HG03025 (cell line): ENCODE results near the gene RGS16.

Source experiments
- ATAC-seq: cut with Tn5 transposase; IDR thresholded peaks from one replicate; pipeline ENCODE4 v1.9.1; 2021; ENCODE audit warnings: mild to moderate bottlenecking, moderate library complexity; ENCODE audit not compliant: unreplicated experiment, low FRiP score

RGS16 gene

GRCh38 chr1:182630586-182630985, 26.4 kb upstream of the RGS16 start:
- no peak for ATAC-seq

DNA sequence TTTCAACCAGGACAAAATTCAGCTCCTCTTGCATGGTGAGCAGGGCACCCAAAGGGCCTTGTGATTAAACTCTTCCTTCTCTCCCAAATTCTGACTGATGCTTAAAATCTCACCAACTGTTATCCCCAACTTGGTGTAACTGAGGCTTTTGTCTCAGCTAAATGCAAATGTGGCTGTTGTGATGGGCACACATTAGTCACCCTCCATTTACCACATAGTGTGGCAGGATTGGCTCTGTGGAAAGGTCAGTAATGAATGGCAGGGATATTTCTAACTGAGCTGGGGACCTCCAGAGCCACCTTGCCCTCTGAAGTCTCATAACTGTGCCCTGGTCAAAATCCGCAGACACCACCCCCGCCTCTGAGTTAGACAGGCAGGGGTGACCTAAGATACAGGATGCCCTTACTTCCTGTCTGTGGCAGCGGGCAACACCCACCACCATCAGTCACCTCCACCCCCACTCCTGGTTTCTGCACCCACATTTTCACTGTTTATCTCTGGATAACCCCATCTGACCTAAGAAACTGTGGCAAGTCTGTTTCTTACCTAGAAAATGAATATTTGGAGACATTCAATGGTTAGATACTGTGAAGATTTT, 25.4 kb upstream of the RGS16 start:
- no peak for ATAC-seq

GRCh38 chr1:182629080-182629479, 24.9 kb upstream of the RGS16 start:
- no peak for ATAC-seq

DNA sequence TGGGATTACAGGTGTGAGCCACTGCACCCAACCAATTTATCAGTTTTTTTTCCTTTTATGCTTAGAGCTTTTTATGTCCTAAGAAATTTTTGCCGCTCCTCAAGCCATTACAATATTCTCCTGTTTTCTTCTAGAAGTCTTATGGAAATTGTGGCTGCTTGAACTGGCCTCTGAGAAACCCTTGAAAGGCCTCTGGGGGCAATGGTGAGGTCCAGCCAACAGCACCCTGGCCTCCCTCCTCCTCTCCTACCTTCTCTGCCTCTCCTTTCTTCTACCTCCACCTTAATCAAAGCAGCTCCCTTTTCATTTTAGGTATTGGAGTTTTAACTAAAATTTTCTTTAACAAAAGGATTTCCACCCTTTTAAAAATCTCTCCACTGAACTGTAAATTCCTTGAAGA, 24.5 kb upstream of the RGS16 start:
- no peak for ATAC-seq

DNA sequence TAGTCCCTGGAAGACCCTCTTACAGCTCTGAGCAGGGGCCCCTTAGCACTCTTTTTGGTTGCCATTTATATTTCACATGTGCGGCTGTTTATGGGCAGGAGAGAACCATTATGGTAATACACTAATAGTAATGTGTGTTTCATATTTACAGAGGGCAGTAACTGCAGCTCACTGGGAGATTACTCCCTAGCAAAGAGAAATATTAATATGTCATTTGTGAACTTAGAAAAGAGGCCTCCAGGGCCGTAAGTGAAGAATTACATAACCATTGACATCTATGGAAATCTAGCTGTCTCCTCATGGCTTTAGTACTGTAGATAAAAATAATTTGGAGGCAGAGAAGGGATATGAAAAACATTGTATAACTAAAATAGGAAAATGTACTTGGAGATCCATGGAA, 23.4 kb upstream of the RGS16 start:
- no peak for ATAC-seq

DNA sequence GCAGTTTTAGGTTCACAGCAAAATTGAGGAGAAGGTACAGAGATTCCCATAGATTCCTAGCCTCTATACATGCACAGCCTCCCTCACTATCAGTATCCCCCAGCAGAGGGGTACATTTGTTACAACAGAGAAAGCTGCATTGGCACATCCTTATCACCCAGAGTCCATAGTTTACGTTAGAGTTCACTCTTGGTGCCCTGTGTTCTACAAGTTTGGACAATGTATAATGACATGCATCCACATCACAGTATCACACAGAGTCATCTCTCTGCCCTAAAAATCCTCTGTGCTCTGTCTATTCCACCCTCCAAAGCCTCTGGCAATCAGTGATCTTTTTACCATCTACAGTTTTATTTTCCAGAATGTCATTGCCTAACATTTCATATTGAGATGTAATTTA, 22.3 kb upstream of the RGS16 start:
- no peak for ATAC-seq

DNA sequence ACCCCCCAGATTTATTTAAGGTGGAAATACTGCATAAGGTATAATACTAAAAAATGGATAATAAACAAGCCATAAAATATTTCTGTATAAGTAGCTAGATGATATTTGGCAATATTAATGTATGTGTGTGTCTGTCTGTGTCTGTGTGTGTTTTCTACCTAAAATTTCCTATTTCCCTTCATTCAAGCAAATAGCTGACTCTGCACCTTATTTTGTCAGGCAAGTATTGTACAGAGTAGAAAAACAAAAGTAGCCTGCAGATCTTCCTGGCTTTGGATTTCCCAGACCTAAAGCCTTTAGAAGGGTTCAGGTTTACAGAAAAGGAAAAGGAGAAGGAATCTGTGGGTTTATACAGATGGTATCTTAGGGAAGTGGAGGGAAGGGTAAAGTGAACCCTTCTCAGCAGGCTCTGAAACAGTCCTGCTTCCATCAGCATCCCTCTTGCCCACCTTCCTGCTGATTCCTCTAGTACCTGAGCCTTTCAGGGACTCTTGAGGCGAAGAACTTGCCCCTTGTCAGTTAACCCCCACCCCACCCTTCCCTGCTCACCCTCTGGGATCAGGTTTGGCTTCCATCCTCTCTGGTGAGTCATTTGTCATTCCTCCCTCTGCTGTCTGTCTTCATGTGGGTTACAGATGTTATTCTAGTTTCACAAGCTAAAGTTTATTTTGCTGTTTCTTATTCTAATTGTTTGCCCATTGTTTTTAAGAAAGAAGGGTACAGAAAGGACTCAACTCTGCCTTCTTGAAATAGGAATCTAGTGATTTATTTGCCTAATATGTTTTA, 21.7 kb upstream of the RGS16 start:
- no peak for ATAC-seq

DNA sequence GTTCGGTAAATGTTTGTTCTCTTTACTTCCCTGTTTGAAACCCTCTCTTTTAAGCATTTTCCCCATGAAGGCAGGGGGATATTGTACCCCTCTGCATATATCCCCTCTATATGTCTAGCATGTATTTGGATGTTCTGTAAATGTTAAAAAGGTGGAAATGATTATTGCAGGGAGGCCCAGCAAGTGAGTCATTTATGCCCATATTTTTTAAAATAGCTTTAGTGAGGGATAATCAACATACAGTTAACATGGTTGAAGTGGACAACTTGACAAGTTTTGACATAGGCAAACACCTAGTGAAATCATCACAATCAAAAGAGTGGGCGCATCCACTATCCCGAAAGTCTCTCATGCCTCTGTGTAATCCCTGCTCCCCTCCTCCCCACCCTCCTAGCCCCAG, 20.8 kb upstream of the RGS16 start:
- ATAC-seq = no peak

GRCh38 chr1:182624577-182624976, 20.4 kb upstream of the RGS16 start:
- no peak for ATAC-seq

DNA sequence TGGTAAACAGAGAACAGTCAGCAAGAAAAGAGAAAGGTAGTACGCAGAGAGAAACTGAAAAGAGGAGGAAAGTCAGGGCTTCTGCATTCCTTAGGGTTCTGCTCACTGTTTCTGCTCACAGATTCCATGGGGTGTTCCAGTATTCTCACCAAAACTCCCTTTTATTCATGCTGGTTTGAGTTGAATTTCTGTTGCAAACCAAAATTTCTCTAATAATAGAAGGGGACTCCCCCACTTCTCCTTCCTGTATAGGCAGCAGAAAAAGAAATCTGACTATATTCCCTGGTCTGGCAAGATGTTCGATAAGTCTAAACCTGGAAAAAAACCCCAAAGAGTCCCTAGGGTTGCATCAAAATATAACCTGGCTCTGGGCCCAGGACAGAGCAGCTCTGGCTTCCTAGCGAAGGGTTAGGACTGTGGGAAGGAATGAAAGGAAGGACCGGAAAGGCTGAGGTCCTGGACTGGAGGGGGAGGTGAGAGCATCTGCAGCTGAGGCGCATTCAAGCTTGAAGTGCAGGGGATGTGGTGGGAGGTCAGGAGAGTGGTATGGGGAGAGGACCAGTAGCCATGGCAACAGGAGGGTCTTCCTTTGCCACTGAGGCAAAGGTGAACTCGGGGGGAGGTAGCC, 18.8 kb upstream of the RGS16 start:
- no peak for ATAC-seq

GRCh38 chr1:182621906-182622305, 17.7 kb upstream of the RGS16 start:
- ATAC-seq = no peak

DNA sequence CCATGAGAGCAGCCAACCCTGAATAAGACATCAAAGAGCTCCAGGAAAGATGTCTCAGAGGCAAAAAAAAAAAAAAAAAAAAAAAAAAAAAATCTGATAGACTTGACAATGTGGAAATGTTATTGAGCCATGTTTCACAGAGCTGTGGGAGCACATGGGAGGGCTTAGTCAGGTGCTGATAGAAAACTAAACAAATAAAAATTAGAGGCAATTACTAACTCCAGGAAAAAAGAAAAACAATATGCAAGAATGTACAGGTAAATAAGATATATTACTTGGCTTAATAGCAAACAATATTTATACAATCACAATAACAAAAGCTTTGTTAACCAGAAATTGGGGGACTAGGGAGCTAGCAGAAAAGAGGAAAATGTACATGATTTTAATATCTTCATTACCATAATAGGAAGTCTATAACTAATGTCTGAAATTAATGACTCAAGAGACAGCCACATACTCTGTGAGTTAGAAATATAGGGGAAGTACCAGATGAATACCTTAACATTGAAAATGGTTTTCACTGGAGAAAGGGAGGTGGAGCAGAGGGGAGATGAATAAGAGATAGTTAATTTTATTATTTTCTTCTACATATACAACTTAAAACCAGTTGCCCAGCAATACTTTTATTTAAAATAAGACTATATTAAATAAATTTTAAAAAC, 16.9 kb upstream of the RGS16 start:
- ATAC-seq = no peak

- no peak for ATAC-seq
Observed at GRCh38 chr1:182617734-182618351, 13.7 kb upstream of the RGS16 start.

DNA sequence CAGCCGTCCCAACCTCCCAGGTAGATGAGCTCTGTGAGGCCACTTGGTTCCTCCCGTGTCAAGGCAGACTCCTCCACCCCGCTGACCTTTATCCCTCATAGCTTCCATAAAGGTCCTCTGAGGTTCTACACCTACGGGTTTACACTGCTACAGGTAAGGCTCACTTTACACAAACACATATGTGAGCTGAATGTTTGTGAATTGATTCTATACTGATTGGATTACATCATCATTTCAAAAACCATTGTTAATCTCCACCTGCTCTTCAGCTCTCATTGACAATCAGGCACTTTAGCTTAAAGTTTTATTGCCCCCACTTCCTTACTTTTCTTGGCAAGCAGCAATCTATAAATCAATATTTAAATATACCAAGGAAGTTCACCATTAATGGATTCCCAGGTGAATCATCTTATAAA, 12.8 kb upstream of the RGS16 start:
- no peak for ATAC-seq

DNA sequence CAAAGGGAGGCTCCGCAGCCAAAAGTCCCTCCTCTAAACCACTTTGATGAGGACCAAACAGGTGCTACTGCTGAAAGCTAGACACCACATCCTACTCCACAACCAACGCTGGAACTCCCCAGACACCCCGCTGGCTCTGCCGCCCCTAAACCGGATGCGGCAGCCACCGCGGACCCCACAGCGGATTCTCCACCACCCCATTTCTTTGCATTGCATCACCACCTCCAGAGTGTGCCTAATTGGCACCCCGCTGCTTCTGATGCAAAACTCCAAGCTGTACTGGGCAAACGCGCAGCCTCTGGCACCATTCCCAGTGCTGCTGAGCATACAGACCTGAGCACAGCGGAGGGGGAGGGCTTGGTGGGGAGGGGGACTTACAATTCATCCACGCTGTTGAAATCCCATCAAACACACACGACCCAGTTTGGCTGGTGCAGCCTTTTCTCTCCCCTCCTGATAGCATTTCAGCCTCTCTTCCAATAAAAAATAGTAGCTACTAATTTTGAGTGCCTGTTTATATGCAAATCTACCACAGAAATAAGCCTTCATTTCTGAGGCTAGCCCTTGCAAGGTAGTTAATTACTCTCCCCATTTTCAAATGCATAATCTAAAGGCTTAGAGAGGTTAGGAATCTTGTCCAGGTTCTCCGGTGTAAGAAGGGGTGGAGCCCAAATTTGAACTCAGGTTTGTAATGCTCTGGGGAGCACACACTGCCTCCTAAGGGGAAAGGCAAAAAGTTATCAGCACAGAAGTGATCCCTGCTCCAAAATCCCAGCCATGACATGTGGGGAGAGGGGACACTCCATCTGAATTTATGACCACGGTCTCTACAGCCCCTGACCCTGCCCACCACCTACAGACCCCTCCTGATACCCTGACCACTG, 12.2 kb upstream of the RGS16 start:
- ATAC-seq = peak; percentile 60

DNA sequence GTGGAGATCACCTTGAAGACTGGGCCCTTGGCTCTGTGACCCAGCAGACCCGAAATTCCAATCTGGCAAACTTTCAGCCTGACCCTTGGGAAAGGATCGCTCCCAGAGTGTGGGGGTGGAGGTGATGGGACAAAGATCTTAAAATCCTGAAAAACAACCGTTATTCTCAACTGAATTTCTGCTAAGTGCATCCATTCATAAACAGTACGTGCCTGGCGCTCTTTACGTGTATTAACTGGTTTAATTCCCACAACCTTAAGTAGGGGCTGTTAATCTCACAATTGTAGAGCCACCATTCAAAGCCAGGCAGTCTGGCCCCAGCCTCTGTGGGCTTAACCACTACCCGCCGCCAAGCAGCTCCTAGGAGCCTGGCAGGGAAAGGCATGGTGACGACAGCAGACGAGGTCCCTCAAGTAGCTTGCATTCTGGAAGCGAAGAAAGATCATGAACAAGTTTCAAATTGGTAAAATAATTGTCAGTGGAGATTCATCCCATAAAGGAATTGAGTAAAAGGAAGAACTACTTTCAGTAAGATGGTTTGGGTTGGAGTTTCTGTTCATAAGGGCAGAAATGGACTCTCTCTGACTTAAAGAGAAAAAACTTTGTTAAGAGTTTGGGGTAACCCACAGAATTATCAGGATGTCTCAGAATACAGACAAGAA, 11.4 kb upstream of the RGS16 start:
- peak; percentile 6 for ATAC-seq

- peak; percentile 54 for ATAC-seq
Observed at GRCh38 chr1:182614796-182615454, 10.7 kb upstream of the RGS16 start.

DNA sequence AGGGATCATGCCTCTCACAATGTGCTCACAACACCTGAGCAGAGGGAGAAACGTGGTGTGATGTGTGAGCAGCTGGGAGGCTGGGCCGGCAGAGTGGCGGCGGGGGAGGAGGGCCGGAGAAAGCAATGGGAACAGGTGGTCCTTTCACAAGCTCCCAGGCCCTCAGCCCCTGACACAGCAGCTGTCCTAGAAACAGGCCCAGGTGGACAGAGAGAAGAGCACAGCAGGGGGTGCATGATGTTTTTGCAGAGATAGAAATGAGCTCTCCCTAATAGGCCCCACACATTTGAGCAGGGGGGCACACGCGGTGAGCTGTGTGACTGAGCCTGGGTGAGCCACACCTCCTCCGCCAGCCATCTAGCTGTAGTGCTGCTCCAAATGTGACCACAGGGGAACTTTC, 7.6 kb upstream of the RGS16 start:
- ATAC-seq = no peak

DNA sequence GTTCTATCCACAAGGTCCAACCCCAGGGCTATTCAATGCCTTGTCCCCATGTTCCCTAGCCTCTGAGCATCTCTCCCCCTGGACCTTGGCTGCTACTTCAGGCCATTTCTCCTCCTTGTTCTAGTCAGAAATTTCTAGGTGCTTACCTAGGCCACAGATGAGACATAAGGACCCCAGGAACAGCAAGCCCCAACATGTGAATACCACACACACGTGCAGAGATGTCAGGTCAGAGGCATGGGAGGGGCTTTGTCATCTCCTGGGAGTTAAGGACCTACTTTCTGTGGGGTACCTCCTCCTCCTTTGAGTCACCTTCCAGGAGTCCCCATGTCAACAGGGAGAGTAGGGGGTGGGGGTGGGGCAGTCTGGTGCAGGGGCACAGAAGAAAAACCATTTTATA, 7.1 kb upstream of the RGS16 start:
- ATAC-seq = no peak
